ENCODE data around the gene FBXW8. TPM values are rescaled to one million over a fixed set of nuclear protein-coding genes. Genes with fewer than 3 reads are reported as not detected.

Gene FBXW8
- polyA plus RNA-seq, 1 donor (not counting 4 experiments of a cell fraction or from before 2014, with no cell fraction given): 5.0 TPM

GRCh38 chr12:116945886-116946550 lies 35.3 kb downstream of the FBXW8 start:
- Histone ChIP-seq H3K27me3 (ENCODE audit: control insufficient read depth, extremely low read depth, insufficient read depth, low read length) (no peaks in the 10 kb centered on the region), H3K4me2 (ENCODE audit: control insufficient read depth, extremely low read depth, insufficient read depth, low read depth, low read length) (no peak overlapping the region), H3K36me3 (ENCODE audit: control insufficient read depth in 2 of 2, extremely low read depth in 1 of 2, insufficient read depth in 2 of 2, low read length in 2 of 2) (peaks cover 12 to 24% of the 10 kb centered on the region in 2 experiments), H3K9me1 (ENCODE audit: control insufficient read depth, extremely low read depth, insufficient read depth, low read length) (no peaks in the 10 kb centered on the region), H3K4me3 (ENCODE audit: control insufficient read depth in 2 of 3, extremely low read depth in 1 of 3, insufficient read depth in 2 of 3, low read depth in 1 of 3, low read length in 3 of 3) (no peak overlapping the region), H3K9me3 (ENCODE audit: control insufficient read depth, low read depth, low read length) (no peaks in the 10 kb centered on the region), H2AFZ (ENCODE audit: control insufficient read depth, low read length) (no peak overlapping the region), H3K4me1 (ENCODE audit: control insufficient read depth, extremely low read depth, insufficient read depth, low read length) (no peaks in the 10 kb centered on the region), H4K20me1 (ENCODE audit: control insufficient read depth, extremely low read depth, insufficient read depth, low read length) (no peaks in the 10 kb centered on the region), H3K9ac (ENCODE audit: control insufficient read depth, extremely low read depth, insufficient read depth, low read length) (no peak overlapping the region), H3K79me2 (ENCODE audit: control insufficient read depth, insufficient read depth, low read length) (peaks cover 2% of the 10 kb centered on the region), H3K27ac (ENCODE audit: control insufficient read depth, insufficient read depth, low read length) (no peak overlapping the region)
- TF ChIP-seq CTCF (optimal IDR thresholded peaks at IDR 0.05 in 1 of 3, IDR thresholded peaks at IDR 0.05 in 1 of 3, conservative IDR thresholded peaks at IDR 0.05 in 1 of 3; ENCODE audit: extremely low read depth in 1 of 3, insufficient read depth in 2 of 3, low read length in 3 of 3) (no peak), EZH2 (IDR thresholded peaks at IDR 0.05; ENCODE audit: low read length) (no peak)
- FAIRE-seq: no peak
- dilution Hi-C loops (cut with MboI; ENCODE audit: extremely low pct_ligation_motif_present, low sequenced_read_pairs): no loop called here
- no peak for DNase-seq (ENCODE audit: low read depth, low spot score)

GRCh38 chr12:116948298-116948697 lies 37.5 kb downstream of the FBXW8 start:
- FAIRE-seq: no peak
- dilution Hi-C loops (cut with MboI; ENCODE audit: extremely low pct_ligation_motif_present, low sequenced_read_pairs): no loop called here

More at GRCh38 chr12:116948298-116948697, 37.5 kb downstream of the FBXW8 start:
- no peak for DNase-seq (ENCODE audit: low read depth, low spot score)
- H3K9me1 ChIP-seq (ENCODE audit: control insufficient read depth, extremely low read depth, insufficient read depth, low read length): no peaks in the 10 kb centered on the region
- no peaks in the 10 kb centered on the region for H4K20me1 ChIP-seq (ENCODE audit: control insufficient read depth, extremely low read depth, insufficient read depth, low read length)
- no peaks in the 10 kb centered on the region for H3K4me1 ChIP-seq (ENCODE audit: control insufficient read depth, extremely low read depth, insufficient read depth, low read length)
- H3K27ac ChIP-seq (ENCODE audit: control insufficient read depth, insufficient read depth, low read length): no peak overlapping the region
- H3K9me3 ChIP-seq (ENCODE audit: control insufficient read depth, low read depth, low read length): no peaks in the 10 kb centered on the region
- H3K4me2 ChIP-seq (ENCODE audit: control insufficient read depth, extremely low read depth, insufficient read depth, low read depth, low read length): no peak overlapping the region
- peaks cover 2% of the 10 kb centered on the region for H3K79me2 ChIP-seq (ENCODE audit: control insufficient read depth, insufficient read depth, low read length)
- H3K36me3 ChIP-seq (ENCODE audit: control insufficient read depth in 2 of 2, extremely low read depth in 1 of 2, insufficient read depth in 2 of 2, low read length in 2 of 2): peaks cover 11 to 25% of the 10 kb centered on the region in 2 experiments
- H3K27me3 ChIP-seq (ENCODE audit: control insufficient read depth, extremely low read depth, insufficient read depth, low read length): no peaks in the 10 kb centered on the region
- TF ChIP-seq EZH2 (IDR thresholded peaks at IDR 0.05; ENCODE audit: low read length) (no peak), CTCF (optimal IDR thresholded peaks at IDR 0.05 in 1 of 3, IDR thresholded peaks at IDR 0.05 in 1 of 3, conservative IDR thresholded peaks at IDR 0.05 in 1 of 3; ENCODE audit: extremely low read depth in 1 of 3, insufficient read depth in 2 of 3, low read length in 3 of 3) (no peak)
- no peak overlapping the region for H2AFZ ChIP-seq (ENCODE audit: control insufficient read depth, low read length)
- no peak overlapping the region for H3K9ac ChIP-seq (ENCODE audit: control insufficient read depth, extremely low read depth, insufficient read depth, low read length)
- no peak overlapping the region for H3K4me3 ChIP-seq (ENCODE audit: control insufficient read depth in 2 of 3, extremely low read depth in 1 of 3, insufficient read depth in 2 of 3, low read depth in 1 of 3, low read length in 3 of 3)

Measured in keratinocyte (primary cell).